HUES6 (cell line): ENCODE results near the gene RASAL2.

ENCODE experiments used
- H3K27ac ChIP-seq: 2 replicates; pipeline ENCODE4 v1.7.0; 2013; ENCODE audit warnings: low read depth, mild to moderate bottlenecking, low read length, inconsistent platforms
- H3K27me3 ChIP-seq: 2 replicates; pipeline ENCODE4 v1.6.1; 2013; ENCODE audit warnings: low read length; ENCODE audit not compliant: control insufficient read depth, insufficient read depth
- H3K36me3 ChIP-seq: 2 replicates; pipeline ENCODE4 v1.6.1; 2013; ENCODE audit warnings: low read length; ENCODE audit not compliant: control insufficient read depth, insufficient read depth
- H3K4me1 ChIP-seq: 2 replicates; pipeline ENCODE4 v1.6.1; 2013; ENCODE audit warnings: low read length; ENCODE audit not compliant: control insufficient read depth, insufficient read depth
- H3K4me3 ChIP-seq: 2 replicates; pipeline ENCODE4 v1.5.1; 2013; ENCODE audit warnings: low read depth, low read length
- H3K9ac ChIP-seq: one replicate; pipeline ENCODE4 v1.6.1; 2013; ENCODE audit warnings: mild to moderate bottlenecking, low read length
- H3K9me3 ChIP-seq: 2 replicates; pipeline ENCODE4 v1.6.1; 2013; ENCODE audit warnings: low read depth, low read length; ENCODE audit not compliant: control insufficient read depth, insufficient read depth

Gene RASAL2

DNA sequence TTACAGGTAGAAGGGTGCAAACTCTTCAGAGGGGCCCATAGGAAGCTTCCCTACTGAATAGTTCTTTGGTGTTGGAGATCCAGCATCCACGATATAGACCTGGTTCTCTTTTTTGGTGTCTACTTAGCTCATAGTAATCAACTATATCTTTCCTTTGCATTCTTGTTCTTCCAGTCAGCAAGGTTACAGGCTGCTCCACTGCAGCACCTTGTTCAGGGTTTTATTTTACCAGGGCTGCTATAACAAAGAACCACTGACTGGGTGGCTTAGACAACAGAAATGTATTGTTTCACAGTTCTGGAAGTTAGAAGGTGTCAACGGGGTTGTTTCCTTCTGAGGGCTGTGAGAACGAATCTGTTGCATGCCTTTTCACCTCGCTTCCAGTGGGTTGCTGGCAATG is 266.5 kb downstream of the RASAL2 start:
- H3K36me3 ChIP-seq = no peaks in the 10 kb centered on the region
- no peaks in the 10 kb centered on the region for H3K27me3 ChIP-seq
- H3K9ac ChIP-seq = no peak overlapping the region
- H3K27ac ChIP-seq = no peak overlapping the region
- no peak overlapping the region for H3K4me3 ChIP-seq
- peaks cover 5% of the 10 kb centered on the region; the same call in 1 of the 2 replicates for H3K9me3 ChIP-seq
- H3K4me1 ChIP-seq = no peaks in the 10 kb centered on the region

- Histone ChIP-seq H3K27ac (no peak overlapping the region), H3K9me3 (peaks cover 5% of the 10 kb centered on the region; the same call in 1 of the 2 replicates), H3K4me1 (no peaks in the 10 kb centered on the region), H3K9ac (no peak overlapping the region), H3K27me3 (no peaks in the 10 kb centered on the region), H3K4me3 (no peak overlapping the region), H3K36me3 (no peaks in the 10 kb centered on the region)
These were observed 267.9 kb downstream of the RASAL2 start for GRCh38 chr1:178361847-178362246.

DNA sequence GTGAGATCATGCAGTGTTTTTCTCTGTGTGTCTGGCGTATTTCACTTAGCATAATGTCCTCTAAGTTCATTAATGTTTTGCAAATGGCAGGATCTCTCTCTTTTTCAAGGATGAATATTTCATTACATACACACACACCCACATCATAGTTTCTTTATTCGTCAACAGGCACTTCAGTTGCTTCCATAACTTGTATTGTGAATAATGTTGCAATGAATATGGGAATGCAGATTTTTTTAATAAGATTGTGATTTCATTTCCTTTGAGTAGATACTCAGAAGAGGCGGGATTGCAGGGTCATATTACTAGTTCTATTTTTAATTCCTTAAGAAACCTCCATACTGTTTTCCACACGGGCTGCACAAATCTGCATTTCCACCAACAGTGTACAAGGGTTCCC is 268.8 kb downstream of the RASAL2 start:
- Histone ChIP-seq H3K27me3 (no peaks in the 10 kb centered on the region), H3K4me1 (no peaks in the 10 kb centered on the region), H3K27ac (no peak overlapping the region), H3K9me3 (peaks cover 5% of the 10 kb centered on the region; the same call in 1 of the 2 replicates), H3K4me3 (no peak overlapping the region), H3K36me3 (no peaks in the 10 kb centered on the region), H3K9ac (no peak overlapping the region)

DNA sequence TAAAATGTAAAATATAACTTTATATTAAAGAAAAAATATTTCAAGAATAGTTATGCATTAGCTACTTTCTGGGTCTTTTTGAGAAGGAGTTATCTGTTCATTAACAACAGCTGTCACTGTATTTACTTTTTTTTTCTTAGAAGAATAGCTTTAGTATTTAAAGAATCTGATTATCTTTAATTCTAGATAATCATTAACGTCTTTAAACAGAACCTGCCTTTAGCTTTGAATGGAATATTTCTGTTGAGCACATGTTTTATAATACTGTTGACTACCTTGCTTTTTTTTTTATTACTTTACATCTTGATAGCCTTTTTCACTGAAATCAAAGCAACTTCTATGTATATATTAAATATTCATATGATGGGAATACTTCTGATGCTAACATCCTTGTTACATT is 270.9 kb downstream of the RASAL2 start:
- H3K36me3 ChIP-seq = no peaks in the 10 kb centered on the region
- H3K4me1 ChIP-seq = no peaks in the 10 kb centered on the region
- no peak overlapping the region for H3K9ac ChIP-seq
- H3K9me3 ChIP-seq = peaks cover 5% of the 10 kb centered on the region; the same call in 1 of the 2 replicates
- no peak overlapping the region for H3K4me3 ChIP-seq
- H3K27ac ChIP-seq = no peak overlapping the region
- no peaks in the 10 kb centered on the region for H3K27me3 ChIP-seq

GRCh38 chr1:178367151-178367550 is 273.2 kb downstream of the RASAL2 start:
- H3K27ac ChIP-seq = no peak overlapping the region
- no peak overlapping the region for H3K9ac ChIP-seq
- H3K4me1 ChIP-seq = peaks cover 12% of the 10 kb centered on the region
- no peaks in the 10 kb centered on the region for H3K27me3 ChIP-seq
- H3K4me3 ChIP-seq = no peak overlapping the region
- no peaks in the 10 kb centered on the region for H3K36me3 ChIP-seq
- H3K9me3 ChIP-seq = peaks cover under 1% of the 10 kb centered on the region; the same call in 1 of the 2 replicates

- Histone ChIP-seq H3K9ac (no peak overlapping the region), H3K9me3 (no peaks in the 10 kb centered on the region), H3K4me3 (no peak overlapping the region), H3K27ac (no peak overlapping the region), H3K36me3 (no peaks in the 10 kb centered on the region), H3K4me1 (peaks cover 20% of the 10 kb centered on the region), H3K27me3 (no peaks in the 10 kb centered on the region)
These were observed 274.3 kb downstream of the RASAL2 start for GRCh38 chr1:178368208-178368607.

DNA sequence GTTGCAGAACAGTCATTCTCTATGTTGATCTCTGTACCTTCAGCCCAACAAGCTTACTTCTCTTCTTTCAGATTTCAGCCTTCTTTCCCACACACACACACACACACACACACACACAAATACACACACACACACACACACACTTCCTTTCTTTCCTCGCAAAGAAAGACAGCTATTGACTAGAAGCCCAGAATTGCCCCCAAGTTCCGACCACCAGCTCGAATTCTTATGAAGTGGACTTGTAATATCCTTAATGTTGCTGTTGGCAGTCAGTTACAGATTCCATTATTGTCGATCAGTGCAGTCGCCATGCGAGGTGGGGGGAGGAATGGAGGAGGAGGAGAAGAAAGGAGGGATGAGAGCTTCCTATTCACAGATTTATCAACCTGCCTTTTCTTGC is 277.3 kb downstream of the RASAL2 start:
- H3K27ac ChIP-seq = no peak overlapping the region
- H3K4me3 ChIP-seq = peak overlapping the region; percentile 2; the same call in 1 of the 2 replicates
- H3K36me3 ChIP-seq = no peaks in the 10 kb centered on the region
- no peaks in the 10 kb centered on the region for H3K27me3 ChIP-seq
- no peaks in the 10 kb centered on the region for H3K9me3 ChIP-seq
- H3K4me1 ChIP-seq = peaks cover 37% of the 10 kb centered on the region
- H3K9ac ChIP-seq = no peak overlapping the region

DNA sequence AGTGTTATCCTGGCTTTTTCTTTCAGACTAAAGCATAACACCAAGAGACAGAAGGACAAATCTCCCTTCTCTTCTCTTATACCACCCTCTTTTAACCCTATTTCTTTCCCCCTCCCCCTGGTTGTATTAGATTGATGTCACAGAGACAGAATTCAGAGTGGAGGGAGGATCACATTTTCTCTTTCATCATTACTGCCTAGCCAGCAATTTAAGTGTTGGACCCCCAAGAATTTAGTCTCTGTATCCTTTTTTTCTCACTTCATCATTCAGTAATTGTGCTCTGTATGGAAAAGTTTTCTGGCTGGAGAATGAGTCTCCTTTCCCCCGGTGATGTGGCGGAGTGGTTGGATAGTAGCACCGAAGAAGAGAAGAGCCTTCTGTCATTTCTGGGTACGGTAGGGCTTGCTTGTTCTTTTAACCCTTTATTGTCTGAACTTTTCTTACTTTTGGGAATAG is 278.1 kb downstream of the RASAL2 start:
- Histone ChIP-seq H3K9me3 (no peaks in the 10 kb centered on the region), H3K27ac (no peak overlapping the region), H3K4me1 (peaks cover 37% of the 10 kb centered on the region), H3K36me3 (no peaks in the 10 kb centered on the region), H3K27me3 (no peaks in the 10 kb centered on the region), H3K9ac (no peak overlapping the region), H3K4me3 (peak overlapping the region; percentile 32; the same call in 1 of the 2 replicates)

- Histone ChIP-seq H3K36me3 (no peaks in the 10 kb centered on the region), H3K9ac (no peak overlapping the region), H3K4me1 (peaks cover 37% of the 10 kb centered on the region), H3K9me3 (no peaks in the 10 kb centered on the region), H3K27ac (no peak overlapping the region), H3K4me3 (no peak overlapping the region), H3K27me3 (no peaks in the 10 kb centered on the region)
These were observed 280.1 kb downstream of the RASAL2 start for GRCh38 chr1:178374016-178374415.

GRCh38 chr1:178376008-178376407 is 282.1 kb downstream of the RASAL2 start:
- H3K4me3 ChIP-seq = no peak overlapping the region
- H3K4me1 ChIP-seq = peaks cover 36% of the 10 kb centered on the region
- no peaks in the 10 kb centered on the region for H3K27me3 ChIP-seq
- no peaks in the 10 kb centered on the region for H3K9me3 ChIP-seq
- no peak overlapping the region for H3K9ac ChIP-seq
- H3K27ac ChIP-seq = no peak overlapping the region
- no peaks in the 10 kb centered on the region for H3K36me3 ChIP-seq

DNA sequence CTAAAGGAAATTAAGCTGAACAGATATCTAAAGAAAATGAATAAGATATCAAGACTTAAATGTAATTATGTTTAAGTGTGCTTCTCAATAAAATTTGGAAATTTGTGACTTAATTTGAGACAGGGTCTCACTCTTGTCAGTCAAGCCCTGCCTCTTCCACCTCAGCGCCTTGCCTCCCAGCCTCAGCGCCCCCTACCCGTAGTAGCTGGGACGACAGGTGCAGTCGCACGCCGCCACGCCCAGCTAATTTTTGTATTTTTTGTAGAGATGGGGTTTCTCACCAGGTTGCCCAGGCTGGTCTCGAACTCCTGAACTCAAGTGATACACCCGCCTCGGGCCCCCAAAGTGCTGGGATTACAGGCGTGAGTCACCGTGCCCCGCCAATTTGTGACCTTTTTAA is 285.9 kb downstream of the RASAL2 start:
- Histone ChIP-seq H3K4me3 (no peak overlapping the region), H3K27ac (no peak overlapping the region), H3K4me1 (peaks cover 6% of the 10 kb centered on the region; the same call in 1 of the 2 replicates), H3K36me3 (no peaks in the 10 kb centered on the region), H3K27me3 (no peaks in the 10 kb centered on the region), H3K9me3 (no peaks in the 10 kb centered on the region), H3K9ac (no peak overlapping the region)

GRCh38 chr1:178382372-178382771 is 288.5 kb downstream of the RASAL2 start:
- Histone ChIP-seq H3K4me1 (no peaks in the 10 kb centered on the region), H3K9ac (no peak overlapping the region), H3K4me3 (no peak overlapping the region), H3K36me3 (no peaks in the 10 kb centered on the region), H3K27me3 (no peaks in the 10 kb centered on the region), H3K9me3 (no peaks in the 10 kb centered on the region), H3K27ac (no peak overlapping the region)
